ENCODE measurements around the gene PLEKHG3. TPM values are rescaled to one million over a fixed set of nuclear protein-coding genes. Genes with fewer than 3 reads are reported as not detected.

The PLEKHG3 gene
- total and polyA plus RNA-seq, 2 of the 13 experiments (the other 11 are each of a cell fraction or from before 2014, with no cell fraction given): 7.1 to 9.8 TPM

DNA sequence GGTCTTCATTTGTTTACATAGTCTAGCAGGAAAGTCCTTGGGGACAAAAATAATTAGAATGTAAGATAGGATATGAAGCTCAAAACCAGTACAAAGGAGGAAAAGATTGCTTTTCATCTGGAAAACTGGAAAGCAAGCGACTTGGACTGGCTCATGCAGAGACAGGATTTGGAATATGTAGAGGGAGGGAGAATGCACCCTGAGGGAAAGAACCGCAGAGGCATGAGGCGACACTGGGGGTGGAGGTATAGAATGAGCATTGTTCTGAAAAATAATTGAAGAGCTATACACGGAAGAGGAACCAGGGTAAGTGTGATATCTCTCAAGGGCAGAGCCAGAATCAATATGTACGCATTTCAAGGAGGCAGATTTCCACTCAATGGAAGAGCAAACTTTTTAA lies 85.5 kb downstream of the PLEKHG3 start:
- H4K20me1 ChIP-seq (ENCODE audit: insufficient read depth, low read length): no peaks in the 10 kb centered on the region
- no peaks in the 10 kb centered on the region for H3K36me3 ChIP-seq (replicated peaks in 1 of 2; ENCODE audit: control insufficient read depth in 1 of 2, insufficient read depth in 2 of 2, low read length in 2 of 2)
- no peak overlapping the region for H3K4me2 ChIP-seq (ENCODE audit: low read depth, low read length)
- no TSS peak for BruUV-seq (replicated peaks)
- H3K27me3 ChIP-seq (ENCODE audit: control insufficient read depth in 1 of 2, insufficient read depth in 2 of 2, low read length in 2 of 2): peaks cover 0 to 34% of the 10 kb centered on the region in 2 experiments; a peak in 4 of 5 replicates
- H3K4me1 ChIP-seq (ENCODE audit: insufficient read depth, low read length): no peaks in the 10 kb centered on the region
- H3K27ac ChIP-seq (ENCODE audit: extremely low read length, insufficient read depth, low read length): no peak overlapping the region
- POLR2A ChIA-PET: no interaction called here
- intact Hi-C loops (cut with micrococcal nuclease; ENCODE audit: unreplicated experiment): no loop called here
- DNase-seq (ENCODE audit: low spot score) (no peak), FAIRE-seq (no peak), ATAC-seq (no peak)
- H2AFZ ChIP-seq (ENCODE audit: low read length): no peak overlapping the region
- H3K79me2 ChIP-seq (ENCODE audit: insufficient read depth, low read length): no peaks in the 10 kb centered on the region
- 39% methylated on average over 5 of the region's 5 CpGs for WGBS (ENCODE audit: low lambda C conversion rate)
- H3K4me3 ChIP-seq (replicated peaks in 1 of 3; ENCODE audit: insufficient read depth in 1 of 3, low read depth in 2 of 3, low read length in 3 of 3): no peak overlapping the region
- no peak overlapping the region for H3K9ac ChIP-seq (ENCODE audit: insufficient read depth, low read depth, low read length)
- CTCF ChIA-PET (ENCODE audit: low intra/inter-chr PET ratio, low total read pairs): no interaction called here
- H3K9me3 ChIP-seq (ENCODE audit: low read length): no peaks in the 10 kb centered on the region
- in situ Hi-C loops (cut with HindIII; ENCODE audit: extremely low pct_ligation_motif_present, low pct_unique_long_range_greater_than_20kb): no loop called here
- TF ChIP-seq ZNF605 (CRISPR knock-in tag; IDR thresholded peaks at IDR 0.05) (no peak), TMF1 (CRISPR knock-in tag; IDR thresholded peaks at IDR 0.05; ENCODE audit: low read depth) (no peak), ZNF782 (CRISPR knock-in tag; IDR thresholded peaks at IDR 0.05; ENCODE audit: borderline replicate concordance) (no peak), ASH2L (IDR thresholded peaks at IDR 0.05; ENCODE audit: insufficient read length, low read depth, low read length) (no peak), MED8 (CRISPR knock-in tag; IDR thresholded peaks at IDR 0.05; ENCODE audit: insufficient replicate concordance) (no peak), ERF (CRISPR knock-in tag; IDR thresholded peaks at IDR 0.05) (no peak), ZNF792 (CRISPR knock-in tag; IDR thresholded peaks at IDR 0.05) (no peak), HNRNPUL1 (IDR thresholded peaks at IDR 0.05; ENCODE audit: low read depth, low read length) (no peak), YEATS4 (CRISPR knock-in tag; IDR thresholded peaks at IDR 0.05; ENCODE audit: borderline replicate concordance) (no peak), TAF1 (CRISPR knock-in tag; IDR thresholded peaks at IDR 0.05) (no peak), ZNF766 (CRISPR knock-in tag; IDR thresholded peaks at IDR 0.05; ENCODE audit: borderline replicate concordance) (no peak), NCOA2 (CRISPR knock-in tag; IDR thresholded peaks at IDR 0.05) (no peak), ZNF101 (CRISPR knock-in tag; IDR thresholded peaks at IDR 0.05; ENCODE audit: borderline replicate concordance, low read depth) (no peak)
- TF ChIP-seq, protein P1, sequence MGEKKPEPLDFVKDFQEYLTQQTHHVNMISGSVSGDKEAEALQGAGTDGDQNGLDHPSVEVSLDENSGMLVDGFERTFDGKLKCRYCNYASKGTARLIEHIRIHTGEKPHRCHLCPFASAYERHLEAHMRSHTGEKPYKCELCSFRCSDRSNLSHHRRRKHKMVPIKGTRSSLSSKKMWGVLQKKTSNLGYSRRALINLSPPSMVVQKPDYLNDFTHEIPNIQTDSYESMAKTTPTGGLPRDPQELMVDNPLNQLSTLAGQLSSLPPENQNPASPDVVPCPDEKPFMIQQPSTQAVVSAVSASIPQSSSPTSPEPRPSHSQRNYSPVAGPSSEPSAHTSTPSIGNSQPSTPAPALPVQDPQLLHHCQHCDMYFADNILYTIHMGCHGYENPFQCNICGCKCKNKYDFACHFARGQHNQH (CRISPR knock-in tag; IDR thresholded peaks at IDR 0.05): no peak
- TF ChIP-seq, protein P2, sequence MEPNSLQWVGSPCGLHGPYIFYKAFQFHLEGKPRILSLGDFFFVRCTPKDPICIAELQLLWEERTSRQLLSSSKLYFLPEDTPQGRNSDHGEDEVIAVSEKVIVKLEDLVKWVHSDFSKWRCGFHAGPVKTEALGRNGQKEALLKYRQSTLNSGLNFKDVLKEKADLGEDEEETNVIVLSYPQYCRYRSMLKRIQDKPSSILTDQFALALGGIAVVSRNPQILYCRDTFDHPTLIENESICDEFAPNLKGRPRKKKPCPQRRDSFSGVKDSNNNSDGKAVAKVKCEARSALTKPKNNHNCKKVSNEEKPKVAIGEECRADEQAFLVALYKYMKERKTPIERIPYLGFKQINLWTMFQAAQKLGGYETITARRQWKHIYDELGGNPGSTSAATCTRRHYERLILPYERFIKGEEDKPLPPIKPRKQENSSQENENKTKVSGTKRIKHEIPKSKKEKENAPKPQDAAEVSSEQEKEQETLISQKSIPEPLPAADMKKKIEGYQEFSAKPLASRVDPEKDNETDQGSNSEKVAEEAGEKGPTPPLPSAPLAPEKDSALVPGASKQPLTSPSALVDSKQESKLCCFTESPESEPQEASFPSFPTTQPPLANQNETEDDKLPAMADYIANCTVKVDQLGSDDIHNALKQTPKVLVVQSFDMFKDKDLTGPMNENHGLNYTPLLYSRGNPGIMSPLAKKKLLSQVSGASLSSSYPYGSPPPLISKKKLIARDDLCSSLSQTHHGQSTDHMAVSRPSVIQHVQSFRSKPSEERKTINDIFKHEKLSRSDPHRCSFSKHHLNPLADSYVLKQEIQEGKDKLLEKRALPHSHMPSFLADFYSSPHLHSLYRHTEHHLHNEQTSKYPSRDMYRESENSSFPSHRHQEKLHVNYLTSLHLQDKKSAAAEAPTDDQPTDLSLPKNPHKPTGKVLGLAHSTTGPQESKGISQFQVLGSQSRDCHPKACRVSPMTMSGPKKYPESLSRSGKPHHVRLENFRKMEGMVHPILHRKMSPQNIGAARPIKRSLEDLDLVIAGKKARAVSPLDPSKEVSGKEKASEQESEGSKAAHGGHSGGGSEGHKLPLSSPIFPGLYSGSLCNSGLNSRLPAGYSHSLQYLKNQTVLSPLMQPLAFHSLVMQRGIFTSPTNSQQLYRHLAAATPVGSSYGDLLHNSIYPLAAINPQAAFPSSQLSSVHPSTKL (CRISPR knock-in tag; IDR thresholded peaks at IDR 0.05): no peak
- TF ChIP-seq, protein P3, sequence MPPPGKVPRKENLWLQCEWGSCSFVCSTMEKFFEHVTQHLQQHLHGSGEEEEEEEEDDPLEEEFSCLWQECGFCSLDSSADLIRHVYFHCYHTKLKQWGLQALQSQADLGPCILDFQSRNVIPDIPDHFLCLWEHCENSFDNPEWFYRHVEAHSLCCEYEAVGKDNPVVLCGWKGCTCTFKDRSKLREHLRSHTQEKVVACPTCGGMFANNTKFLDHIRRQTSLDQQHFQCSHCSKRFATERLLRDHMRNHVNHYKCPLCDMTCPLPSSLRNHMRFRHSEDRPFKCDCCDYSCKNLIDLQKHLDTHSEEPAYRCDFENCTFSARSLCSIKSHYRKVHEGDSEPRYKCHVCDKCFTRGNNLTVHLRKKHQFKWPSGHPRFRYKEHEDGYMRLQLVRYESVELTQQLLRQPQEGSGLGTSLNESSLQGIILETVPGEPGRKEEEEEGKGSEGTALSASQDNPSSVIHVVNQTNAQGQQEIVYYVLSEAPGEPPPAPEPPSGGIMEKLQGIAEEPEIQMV (CRISPR knock-in tag; IDR thresholded peaks at IDR 0.05; ENCODE audit: low read depth): no peak
- TF ChIP-seq, protein P4, sequence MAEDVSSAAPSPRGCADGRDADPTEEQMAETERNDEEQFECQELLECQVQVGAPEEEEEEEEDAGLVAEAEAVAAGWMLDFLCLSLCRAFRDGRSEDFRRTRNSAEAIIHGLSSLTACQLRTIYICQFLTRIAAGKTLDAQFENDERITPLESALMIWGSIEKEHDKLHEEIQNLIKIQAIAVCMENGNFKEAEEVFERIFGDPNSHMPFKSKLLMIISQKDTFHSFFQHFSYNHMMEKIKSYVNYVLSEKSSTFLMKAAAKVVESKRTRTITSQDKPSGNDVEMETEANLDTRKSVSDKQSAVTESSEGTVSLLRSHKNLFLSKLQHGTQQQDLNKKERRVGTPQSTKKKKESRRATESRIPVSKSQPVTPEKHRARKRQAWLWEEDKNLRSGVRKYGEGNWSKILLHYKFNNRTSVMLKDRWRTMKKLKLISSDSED (CRISPR knock-in tag; IDR thresholded peaks at IDR 0.05): no peak
